H1 (cell line): ENCODE data around the gene MRTFB. TPM values are rescaled to one million over a fixed set of nuclear protein-coding genes. Genes with fewer than 3 reads are reported as not detected.
A peak's percentile ranks its signal among the peaks of the same experiment; 100 is the strongest.

Source experiments
- CTCF ChIA-PET: fragments of 300-600 bp; sonication (Branson Sonifier 250); formaldehyde crosslinking; loops from one replicate; lab custom pipeline; 2021; ENCODE audit not compliant: partially characterized antibody; lab: Charles Lee
- POLR2A ChIA-PET: fragments of 300-600 bp; sonication (Branson Sonifier 250); formaldehyde crosslinking; loops from one replicate; lab custom pipeline; 2021; ENCODE audit warnings: inconsistent platforms; ENCODE audit not compliant: partially characterized antibody; lab: Charles Lee
- DNase-seq, 2 experiments: peaks; one replicate each; pipeline versions ENCODE4 v3.0.0 to v3.0.0-alpha.2; 2010 to 2022; ENCODE audit warnings: low spot score in 2 of 2, low read depth in 1 of 2, mixed read lengths in 1 of 2
- FAIRE-seq: peaks from 2 replicates; lab custom pipeline; 2011; peaks lifted over from hg19 to GRCh38; lab: Jason Lieb, UNC
- H2AFZ ChIP-seq: 2 replicates; pipeline ENCODE4 v1.8.1; 2012; ENCODE audit warnings: low read length, inconsistent platforms
- H2AK5ac ChIP-seq: 2 replicates; pipeline ENCODE4 v1.6.1; 2013; ENCODE audit warnings: low read depth, low read length
- H2BK120ac ChIP-seq: replicated peaks from 2 replicates; pipeline ENCODE3; 2013; ENCODE audit warnings: low read depth, low read length, inconsistent platforms
- H2BK12ac ChIP-seq: 2 replicates; pipeline ENCODE4 v1.6.1; 2013; ENCODE audit warnings: low read depth, low read length
- H2BK15ac ChIP-seq: 2 replicates; pipeline ENCODE4 v1.6.1; 2013; ENCODE audit warnings: low read length
- H2BK20ac ChIP-seq: 2 replicates; pipeline ENCODE4 v1.6.1; 2013; ENCODE audit warnings: low read length
- H2BK5ac ChIP-seq: 2 replicates; pipeline ENCODE4 v1.6.1; 2013; ENCODE audit warnings: low read depth, low read length
- H3K14ac ChIP-seq: 2 replicates; pipeline ENCODE4 v1.6.1; 2013; ENCODE audit warnings: inconsistent platforms; ENCODE audit not compliant: insufficient read length
- H3K18ac ChIP-seq: 2 replicates; pipeline ENCODE4 v1.6.1; 2013; ENCODE audit warnings: low read length; ENCODE audit errors: extremely low read depth
- H3K23ac ChIP-seq: 2 replicates; pipeline ENCODE4 v1.6.1; 2013; ENCODE audit warnings: inconsistent platforms; ENCODE audit not compliant: insufficient read length
- H3K23me2 ChIP-seq: 2 replicates; pipeline ENCODE4 v1.6.1; 2013; ENCODE audit warnings: low read depth, low read length
- H3K27ac ChIP-seq: 2 replicates; pipeline ENCODE4 v1.6.1; 2011; ENCODE audit warnings: low read depth, low read length, inconsistent platforms
- H3K27me3 ChIP-seq, 4 experiments: replicated peaks in 1 of 4; 1 replicate in 1 of 4; 2 replicates in 3 of 4; pipeline versions ENCODE4 v1.6.1 to v1.8.1; 2011 to 2013; ENCODE audit warnings: low read length in 3 of 4, mild to moderate bottlenecking in 3 of 4, inconsistent platforms in 2 of 4, mixed read lengths in 2 of 4, moderate library complexity in 1 of 4; ENCODE audit not compliant: control insufficient read depth in 3 of 4, insufficient read depth in 3 of 4; ENCODE audit errors: extremely low read depth in 1 of 4
- H3K36me3 ChIP-seq, 4 experiments: 2 replicates each; pipeline versions ENCODE4 v1.6.1 to v1.8.1; 2011 to 2013; ENCODE audit warnings: mild to moderate bottlenecking in 4 of 4, low read length in 3 of 4, moderate library complexity in 2 of 4, control low read depth in 1 of 4, inconsistent platforms in 1 of 4; ENCODE audit not compliant: insufficient read depth in 4 of 4, control insufficient read depth in 2 of 4
- H3K4ac ChIP-seq: replicated peaks from 2 replicates; pipeline ENCODE3; 2013; ENCODE audit warnings: low read length, low read depth, mixed read lengths, inconsistent platforms; ENCODE audit not compliant: insufficient read length
- H3K4me1 ChIP-seq, 4 experiments: replicated peaks in 1 of 4; 1 replicate in 1 of 4; 2 replicates in 3 of 4; pipeline versions ENCODE4 v1.6.1 to v1.8.1; 2011 to 2013; ENCODE audit warnings: low read length in 3 of 4, inconsistent platforms in 2 of 4, mixed read lengths in 1 of 4; ENCODE audit not compliant: insufficient read depth in 4 of 4, control insufficient read depth in 3 of 4
- H3K4me2 ChIP-seq, 2 experiments: 2 replicates each; pipeline versions ENCODE4 v1.6.1 to v1.8.1; 2011 to 2013; ENCODE audit warnings: low read depth in 2 of 2, low read length in 2 of 2, control low read depth in 1 of 2, inconsistent platforms in 1 of 2, mild to moderate bottlenecking in 1 of 2; ENCODE audit not compliant: insufficient read depth in 1 of 2
- H3K4me3 ChIP-seq, 4 experiments: fragments of 200-600, 300-600 bp in 1 of 4; sonication (generic), shearing (Covaris generic), sonication (Bioruptor Twin) in 1 of 4; 2 replicates each; pipeline versions ENCODE4 v1.5.1 to v1.8.1; 2011 to 2016; ENCODE audit warnings: low read length in 4 of 4, low read depth in 3 of 4, control low read depth in 2 of 4, inconsistent platforms in 2 of 4, mild to moderate bottlenecking in 2 of 4, mixed read lengths in 1 of 4, moderate library complexity in 1 of 4; ENCODE audit not compliant: insufficient read depth in 2 of 4; ENCODE audit errors: extremely low read depth in 1 of 4
- H3K56ac ChIP-seq: replicated peaks from 2 replicates; pipeline ENCODE3; 2013; ENCODE audit warnings: low read depth, mild to moderate bottlenecking, mixed read lengths, low read length, inconsistent platforms; ENCODE audit not compliant: insufficient read length
- H3K79me1 ChIP-seq: 2 replicates; pipeline ENCODE4 v1.6.1; 2013; ENCODE audit warnings: low read depth, low read length, control low read depth
- H3K79me2 ChIP-seq, 2 experiments: 2 replicates each; pipeline versions ENCODE4 v1.6.1 to v1.8.1; 2012 to 2013; ENCODE audit warnings: low read length in 2 of 2, mild to moderate bottlenecking in 2 of 2, inconsistent platforms in 1 of 2; ENCODE audit not compliant: insufficient read depth in 2 of 2, control insufficient read depth in 1 of 2
- H3K9ac ChIP-seq, 4 experiments: replicated peaks in 1 of 4; 1 replicate in 1 of 4; 2 replicates in 3 of 4; pipeline versions ENCODE4 v1.6.1 to v1.8.1; 2011 to 2013; ENCODE audit warnings: low read depth in 3 of 4, low read length in 3 of 4, control low read depth in 2 of 4, mild to moderate bottlenecking in 2 of 4, moderate library complexity in 2 of 4, inconsistent platforms in 1 of 4; ENCODE audit errors: extremely low read depth in 1 of 4
- H3K9me3 ChIP-seq, 2 experiments: 2 replicates each; pipeline versions ENCODE4 v1.6.1 to v1.8.1; 2012 to 2013; ENCODE audit warnings: mild to moderate bottlenecking in 2 of 2, moderate library complexity in 2 of 2, control low read depth in 1 of 2, inconsistent platforms in 1 of 2, low read depth in 1 of 2, low read length in 1 of 2, mixed read lengths in 1 of 2; ENCODE audit not compliant: insufficient read depth in 2 of 2
- H4K20me1 ChIP-seq, 2 experiments: replicated peaks in 1 of 2; 2 replicates each; pipeline versions ENCODE3 to v1.8.1; 2011 to 2013; ENCODE audit warnings: inconsistent platforms in 2 of 2, low read length in 2 of 2, mild to moderate bottlenecking in 1 of 2; ENCODE audit not compliant: insufficient read depth in 2 of 2, control insufficient read depth in 1 of 2
- H4K5ac ChIP-seq: 2 replicates; pipeline ENCODE4 v1.6.1; 2013; ENCODE audit warnings: low read length, low read depth, mixed read lengths, inconsistent platforms; ENCODE audit not compliant: insufficient read length
- H4K8ac ChIP-seq: 2 replicates; pipeline ENCODE4 v1.8.0; 2013; ENCODE audit warnings: mild to moderate bottlenecking, moderate library complexity, low read length, inconsistent platforms; ENCODE audit not compliant: insufficient read depth; ENCODE audit errors: extremely low read depth
- H4K91ac ChIP-seq: replicated peaks from 2 replicates; pipeline ENCODE3; 2013; ENCODE audit warnings: low read length, mixed read lengths, inconsistent platforms; ENCODE audit not compliant: insufficient read length
- BRCA1 ChIP-seq: IDR thresholded peaks from 2 replicates; pipeline ENCODE4 v1.6.1; 2012; ENCODE audit warnings: low read depth, low read length, improper control_type of control experiment
- TEAD4 ChIP-seq: IDR thresholded peaks from 2 replicates; pipeline ENCODE4 v1.6.1; 2012; ENCODE audit warnings: low read depth, low read length, inconsistent platforms, mixed read lengths
- WGBS, 2 experiments: shearing (Covaris generic) in 1 of 2; methylation state at CpG; one replicate each; pipeline versions ENCODE4 v1.1.6 to v1.1.7; 2013 to 2015; ENCODE audit warnings: low lambda C conversion rate in 2 of 2, mixed read lengths in 2 of 2, inconsistent platforms in 1 of 2, low coverage in 1 of 2, missing lambda C conversion rate in 1 of 2; ENCODE audit not compliant: insufficient replicate concordance in 2 of 2, insufficient coverage in 1 of 2, insufficient read length in 1 of 2; ENCODE audit errors: extremely low coverage in 1 of 2, missing lambda C conversion rate in 1 of 2; 5-methylcytosine and 5-hydroxymethylcytosine counted together
- polyA plus RNA-seq, 7 experiments: library from polyadenylated mRNA; depleted of rRNA in 3 of 7; stranded (reverse) in 5 of 7; unstranded in 2 of 7; fragments of >200 nt in 5 of 7; fragments of 200-250 nt in 2 of 7; gene quantifications; 1 replicate in 5 of 7; 2 replicates in 1 of 7; 4 replicates in 1 of 7; pipeline versions ENCODE4 v1.2.1 to v1.2.3, GENCODE V29; 2011 to 2013; ENCODE audit warnings: missing spikeins in 2 of 7, mixed read lengths in 2 of 7
- total RNA-seq: library from RNA; stranded (reverse); fragmentation: NEBNext Ultra II Directional; extraction: Animal tissue kit (Norgen Biotek cat#: 25700); gene quantifications from 2 replicates; pipeline ENCODE4 v1.2.1, GENCODE V29; 2021

Gene MRTFB
- total and polyA plus RNA-seq, 2 of the 8 experiments (the other 6 are each of a cell fraction or from before 2014, with no cell fraction given), result 13.5 to 34.9 TPM

GRCh38 chr16:14309906-14310305, 238.8 kb downstream of the MRTFB start:
- peak overlapping the region in 1 of 4 experiments; percentile 11; a peak in 1 of 8 replicates for H3K4me3 ChIP-seq
- H4K91ac ChIP-seq, result peak overlapping the region; percentile 83
- no peak overlapping the region for H3K23ac ChIP-seq
- H3K9ac ChIP-seq, result no peak overlapping the region
- H3K18ac ChIP-seq, result peak overlapping the region; percentile 73; the same call in 1 of the 2 replicates
- DNase-seq, result no peak
- peak overlapping the region; percentile 63; the same call in 1 of the 2 replicates for H3K27ac ChIP-seq
- no peak overlapping the region for H3K14ac ChIP-seq
- no peak overlapping the region; the same call in 1 of the 2 replicates for H2BK12ac ChIP-seq
- H2BK20ac ChIP-seq, result peak overlapping the region; percentile 40; the same call in 1 of the 2 replicates
- H3K4me2 ChIP-seq, result peak overlapping the region; percentile 10 to 28; a peak in 2 of 4 replicates
- peaks cover 2 to 75% of the 10 kb centered on the region in 2 experiments; a peak in 3 of 4 replicates for H3K79me2 ChIP-seq
- no peak overlapping the region for H4K5ac ChIP-seq
- no peak overlapping the region for H2BK15ac ChIP-seq
- H2AFZ ChIP-seq, result no peak overlapping the region
- 77% methylated on average over 10 of the region's 10 CpGs; no CpG with 5 or more reads in 1 of the 2 experiments for WGBS, 2 experiments
- H3K4ac ChIP-seq, result peak overlapping the region; percentile 8
- FAIRE-seq, result no peak
- no peak for TF ChIP-seq BRCA1
- peak; percentile 33; the same call in 1 of the 2 replicates for TF ChIP-seq TEAD4
- no peak overlapping the region for H2AK5ac ChIP-seq
- H3K4me1 ChIP-seq, result peaks cover 21 to 54% (median 38%) of the 10 kb centered on the region in 4 experiments
- peaks cover 7% of the 10 kb centered on the region; the same call in 1 of the 2 replicates for H3K79me1 ChIP-seq
- H3K23me2 ChIP-seq, result no peaks in the 10 kb centered on the region
- H3K56ac ChIP-seq, result no peak overlapping the region
- H2BK120ac ChIP-seq, result peak overlapping the region; percentile 78
- no peaks in the 10 kb centered on the region for H3K27me3 ChIP-seq
- peak overlapping the region; percentile 49; the same call in 1 of the 2 replicates for H2BK5ac ChIP-seq
- CTCF ChIA-PET, result interaction anchor here (0.7 to 4.4 kb wide), 23 partner anchors 9 to 221 kb away, joined by 3 to 15 read pairs (median 4); no protein-coding TSS in a partner anchor
- POLR2A ChIA-PET, result interaction anchor here (0.7 to 2.7 kb wide), 8 partner anchors 8 to 68 kb away, joined by 3 to 9 read pairs (median 4); no protein-coding TSS in a partner anchor
- H3K9me3 ChIP-seq, result no peaks in the 10 kb centered on the region
- H4K20me1 ChIP-seq, result no peaks in the 10 kb centered on the region
- no peak overlapping the region for H4K8ac ChIP-seq
- H3K36me3 ChIP-seq, result no peaks in the 10 kb centered on the region
